Effector memory CD4-positive, alpha-beta T cell (primary cell): ENCODE measurements around the gene MNAT1.

ENCODE experiments used
- DNase-seq, 3 donors: peaks; one replicate each; pipeline ENCODE4 v3.0.0-alpha.2; 2020
- H3K27ac ChIP-seq: 2 replicates; pipeline ENCODE4 v1.7.0; 2013; ENCODE audit warnings: mild to moderate bottlenecking, low read length, moderate library complexity; ENCODE audit not compliant: insufficient read depth, poor library complexity, severe bottlenecking
- H3K27me3 ChIP-seq: replicated peaks from 2 replicates; pipeline ENCODE4 v1.7.0; 2013; ENCODE audit warnings: mild to moderate bottlenecking, low read length; ENCODE audit not compliant: insufficient read depth, control insufficient read depth, poor library complexity, severe bottlenecking
- H3K36me3 ChIP-seq: 2 replicates; pipeline ENCODE4 v1.7.0; 2013; ENCODE audit warnings: mild to moderate bottlenecking, low read length, moderate library complexity; ENCODE audit not compliant: control insufficient read depth, insufficient read depth
- H3K4me1 ChIP-seq: 2 replicates; pipeline ENCODE4 v1.7.0; 2013; ENCODE audit warnings: low read length, mild to moderate bottlenecking; ENCODE audit not compliant: control insufficient read depth, insufficient read depth, poor library complexity, severe bottlenecking
- H3K4me3 ChIP-seq: 2 replicates; pipeline ENCODE4 v1.7.0; 2013; ENCODE audit warnings: low read length, low read depth, mild to moderate bottlenecking; ENCODE audit not compliant: insufficient read depth, poor library complexity, severe bottlenecking
- H3K9me3 ChIP-seq: 2 replicates; pipeline ENCODE4 v1.7.0; 2013; ENCODE audit warnings: mild to moderate bottlenecking, low read length, moderate library complexity; ENCODE audit not compliant: control insufficient read depth

MNAT1 gene

GRCh38 chr14:60984196-60984595, 249.6 kb downstream of the MNAT1 start:
- Histone ChIP-seq H3K4me1 (peaks cover 10% of the 10 kb centered on the region), H3K9me3 (no peaks in the 10 kb centered on the region), H3K27ac (no peak overlapping the region), H3K27me3 (no peaks in the 10 kb centered on the region), H3K36me3 (no peaks in the 10 kb centered on the region), H3K4me3 (no peak overlapping the region)
- no peak for DNase-seq

- no peak overlapping the region for H3K27ac ChIP-seq
- H3K27me3 ChIP-seq, result no peaks in the 10 kb centered on the region
- peaks cover 2% of the 10 kb centered on the region for H3K36me3 ChIP-seq
- H3K4me1 ChIP-seq, result peaks cover 9% of the 10 kb centered on the region
- no peak overlapping the region for H3K4me3 ChIP-seq
- DNase-seq, result no peak
- H3K9me3 ChIP-seq, result no peaks in the 10 kb centered on the region
These were observed 251.9 kb downstream of the MNAT1 start for GRCh38 chr14:60986500-60986899.

- Histone ChIP-seq H3K27me3 (no peaks in the 10 kb centered on the region), H3K36me3 (peaks cover 9% of the 10 kb centered on the region), H3K4me1 (no peaks in the 10 kb centered on the region), H3K9me3 (no peaks in the 10 kb centered on the region), H3K4me3 (no peak overlapping the region), H3K27ac (no peak overlapping the region)
- DNase-seq, result no peak
These were observed 255.0 kb downstream of the MNAT1 start for GRCh38 chr14:60989599-60989998.

GRCh38 chr14:60998617-60999016, 264.1 kb downstream of the MNAT1 start:
- H3K4me3 ChIP-seq, result no peak overlapping the region
- H3K27me3 ChIP-seq, result no peaks in the 10 kb centered on the region
- H3K4me1 ChIP-seq, result no peaks in the 10 kb centered on the region
- no peak for DNase-seq
- H3K9me3 ChIP-seq, result no peaks in the 10 kb centered on the region
- H3K27ac ChIP-seq, result no peak overlapping the region
- H3K36me3 ChIP-seq, result no peaks in the 10 kb centered on the region

- Histone ChIP-seq H3K4me1 (no peaks in the 10 kb centered on the region), H3K27ac (no peak overlapping the region), H3K4me3 (no peak overlapping the region), H3K27me3 (no peaks in the 10 kb centered on the region), H3K9me3 (no peaks in the 10 kb centered on the region), H3K36me3 (no peaks in the 10 kb centered on the region)
- DNase-seq, result no peak
These were observed 265.0 kb downstream of the MNAT1 start for GRCh38 chr14:60999536-60999935.

GRCh38 chr14:61003571-61003970, 269.0 kb downstream of the MNAT1 start:
- DNase-seq, result no peak
- Histone ChIP-seq H3K4me1 (no peaks in the 10 kb centered on the region), H3K36me3 (no peaks in the 10 kb centered on the region), H3K27me3 (no peaks in the 10 kb centered on the region), H3K9me3 (no peaks in the 10 kb centered on the region), H3K4me3 (no peak overlapping the region), H3K27ac (no peak overlapping the region)

GRCh38 chr14:61019537-61019936, 285.0 kb downstream of the MNAT1 start:
- Histone ChIP-seq H3K27ac (no peak overlapping the region), H3K9me3 (no peaks in the 10 kb centered on the region), H3K27me3 (no peaks in the 10 kb centered on the region), H3K36me3 (no peaks in the 10 kb centered on the region), H3K4me1 (no peaks in the 10 kb centered on the region), H3K4me3 (no peak overlapping the region)
- DNase-seq, result no peak
